Keratinocyte (primary cell): ENCODE results near the gene COASY. TPM values are rescaled to one million over a fixed set of nuclear protein-coding genes. Genes with fewer than 3 reads are reported as not detected.

Experiments
- DNase-seq: peaks from one replicate; pipeline ENCODE4 v3.0.0-alpha.2; 2011; ENCODE audit warnings: low read depth, missing footprints, low spot score
- FAIRE-seq: peaks from 2 replicates; lab custom pipeline; 2011; peaks lifted over from hg19 to GRCh38; lab: Jason Lieb, UNC
- H2AFZ ChIP-seq: 2 replicates; pipeline ENCODE4 v1.6.0; 2012; ENCODE audit warnings: low read length, control low read depth, inconsistent platforms; ENCODE audit not compliant: control insufficient read depth
- H3K27ac ChIP-seq: 2 replicates; pipeline ENCODE4 v1.5.1; 2011; ENCODE audit warnings: low read length; ENCODE audit not compliant: control insufficient read depth, insufficient read depth
- H3K27me3 ChIP-seq: 3 replicates; pipeline ENCODE4 v1.6.0; 2011; ENCODE audit warnings: low read length; ENCODE audit not compliant: control insufficient read depth, insufficient read depth; ENCODE audit errors: extremely low read depth
- H3K36me3 ChIP-seq, 2 experiments: 2 replicates in 1 of 2; 3 replicates in 1 of 2; pipeline ENCODE4 v1.5.1; 2011; ENCODE audit warnings: low read length in 2 of 2, mild to moderate bottlenecking in 1 of 2; ENCODE audit not compliant: control insufficient read depth in 2 of 2, insufficient read depth in 2 of 2; ENCODE audit errors: extremely low read depth in 1 of 2
- H3K4me1 ChIP-seq: 3 replicates; pipeline ENCODE4 v1.5.1; 2011; ENCODE audit warnings: low read length; ENCODE audit not compliant: control insufficient read depth, insufficient read depth; ENCODE audit errors: extremely low read depth
- H3K4me2 ChIP-seq: 3 replicates; pipeline ENCODE4 v1.6.0; 2011; ENCODE audit warnings: low read depth, low read length; ENCODE audit not compliant: control insufficient read depth, insufficient read depth; ENCODE audit errors: extremely low read depth
- H3K4me3 ChIP-seq, 3 experiments: fragments of 200-600 bp in 1 of 3; sonication (generic) in 1 of 3; 2 replicates in 2 of 3; 3 replicates in 1 of 3; pipeline ENCODE4 v1.5.1; 2011 to 2016; ENCODE audit warnings: low read length in 3 of 3, mild to moderate bottlenecking in 3 of 3, control low read depth in 2 of 3, inconsistent platforms in 1 of 3, low read depth in 1 of 3, mixed read lengths in 1 of 3, mixed run types in 1 of 3, moderate library complexity in 1 of 3; ENCODE audit not compliant: control insufficient read depth in 2 of 3, insufficient read depth in 2 of 3; ENCODE audit errors: extremely low read depth in 1 of 3
- H3K79me2 ChIP-seq: 2 replicates; pipeline ENCODE4 v1.6.0; 2012; ENCODE audit warnings: low read length; ENCODE audit not compliant: control insufficient read depth, insufficient read depth
- H3K9ac ChIP-seq: 3 replicates; pipeline ENCODE4 v1.6.0; 2011; ENCODE audit warnings: low read length; ENCODE audit not compliant: control insufficient read depth, insufficient read depth; ENCODE audit errors: extremely low read depth
- H3K9me1 ChIP-seq: 3 replicates; pipeline ENCODE4 v1.6.0; 2011; ENCODE audit warnings: low read length; ENCODE audit not compliant: control insufficient read depth, insufficient read depth; ENCODE audit errors: extremely low read depth
- H3K9me3 ChIP-seq: 2 replicates; pipeline ENCODE4 v1.5.1; 2012; ENCODE audit warnings: low read depth, low read length; ENCODE audit not compliant: control insufficient read depth
- H4K20me1 ChIP-seq: 3 replicates; pipeline ENCODE4 v1.6.0; 2011; ENCODE audit warnings: low read length; ENCODE audit not compliant: control insufficient read depth, insufficient read depth; ENCODE audit errors: extremely low read depth
- CTCF ChIP-seq, 3 experiments: IDR thresholded peaks in 1 of 3; conservative IDR thresholded peaks in 1 of 3; optimal IDR thresholded peaks in 1 of 3; 2 replicates in 2 of 3; 3 replicates in 1 of 3; pipeline versions ENCODE3 to v1.5.1; 2011; ENCODE audit warnings: low read length in 3 of 3, mild to moderate bottlenecking in 3 of 3, moderate library complexity in 2 of 3, control low read depth in 1 of 3, inconsistent platforms in 1 of 3; ENCODE audit not compliant: insufficient read depth in 2 of 3; ENCODE audit errors: extremely low read depth in 1 of 3
- EZH2 ChIP-seq: IDR thresholded peaks from one replicate; pipeline ENCODE4 v1.6.1; 2012; ENCODE audit warnings: inconsistent platforms, mild to moderate bottlenecking, low read length, moderate library complexity
- dilution Hi-C: fragments of 300-500 bp; cut with MboI; formaldehyde crosslinking; loops from one replicate; pipeline ENCODE4 v1.7.0; 2020; ENCODE audit warnings: low sequenced_read_pairs; ENCODE audit not compliant: extremely low pct_ligation_motif_present
- polyA plus RNA-seq, 5 experiments: library from polyadenylated mRNA; depleted of rRNA in 3 of 5; stranded (reverse) in 3 of 5; stranded (forward) in 1 of 5; unstranded in 1 of 5; fragments of >200 nt; gene quantifications; 1 replicate in 1 of 5; 2 replicates in 3 of 5; 3 replicates in 1 of 5; pipeline versions ENCODE4 v1.2.1 to v1.2.3, GENCODE V29; 2011 to 2012; ENCODE audit warnings: missing spikeins in 2 of 5, low read depth in 1 of 5, low replicate concordance in 1 of 5

Gene COASY
- polyA plus RNA-seq, 1 donor (not counting 4 experiments of a cell fraction or from before 2014, with no cell fraction given), result 26.2 TPM

- peak overlapping the region in 1 of 3 experiments; percentile 97 for H3K4me3 ChIP-seq
- peaks cover 39% of the 10 kb centered on the region for H3K79me2 ChIP-seq
- H3K27ac ChIP-seq, result no peak overlapping the region
- no peaks in the 10 kb centered on the region for H3K9me3 ChIP-seq
- dilution Hi-C loops, result no loop called here
- peak overlapping the region; percentile 83 for H3K4me2 ChIP-seq
- H4K20me1 ChIP-seq, result no peaks in the 10 kb centered on the region
- no peak for FAIRE-seq
- no peak overlapping the region for H2AFZ ChIP-seq
- no peak for TF ChIP-seq CTCF (optimal IDR thresholded peaks at IDR 0.05 in 1 of 3, IDR thresholded peaks at IDR 0.05 in 1 of 3, conservative IDR thresholded peaks at IDR 0.05 in 1 of 3; ENCODE audit: extremely low read depth in 1 of 3, insufficient read depth in 2 of 3, low read length in 3 of 3)
- TF ChIP-seq EZH2, result no peak
- H3K9ac ChIP-seq, result no peak overlapping the region
- peaks cover 31% of the 10 kb centered on the region for H3K4me1 ChIP-seq
- H3K36me3 ChIP-seq, result peaks cover 15 to 36% of the 10 kb centered on the region in 2 experiments
- DNase-seq, result no peak
- H3K27me3 ChIP-seq, result no peaks in the 10 kb centered on the region
- H3K9me1 ChIP-seq, result no peaks in the 10 kb centered on the region
Measured at GRCh38 chr17:42563950-42564349, 2.0 kb downstream of the COASY start.

- Histone ChIP-seq H3K79me2 (peaks cover 45% of the 10 kb centered on the region), H3K4me2 (no peak overlapping the region), H4K20me1 (no peaks in the 10 kb centered on the region), H3K9me3 (no peaks in the 10 kb centered on the region), H3K27ac (no peak overlapping the region), H3K4me3 (no peak overlapping the region), H3K9me1 (no peaks in the 10 kb centered on the region), H2AFZ (no peak overlapping the region), H3K9ac (no peak overlapping the region), H3K27me3 (no peaks in the 10 kb centered on the region), H3K4me1 (peaks cover 31% of the 10 kb centered on the region), H3K36me3 (peaks cover 23 to 46% of the 10 kb centered on the region in 2 experiments)
- dilution Hi-C loops, result no loop called here
- FAIRE-seq, result no peak
- no peak for TF ChIP-seq CTCF (optimal IDR thresholded peaks at IDR 0.05 in 1 of 3, IDR thresholded peaks at IDR 0.05 in 1 of 3, conservative IDR thresholded peaks at IDR 0.05 in 1 of 3; ENCODE audit: extremely low read depth in 1 of 3, insufficient read depth in 2 of 3, low read length in 3 of 3)
- no peak for TF ChIP-seq EZH2
- no peak for DNase-seq
Measured at GRCh38 chr17:42564815-42565522, 3.0 kb downstream of the COASY start.
